A549 (cell line): ENCODE data around the gene CAPN7.

Experiments used
- CTCF ChIP-seq: fragments of >200 bp; sonication (Bioruptor Twin); formaldehyde crosslinking; IDR thresholded peaks from 3 replicates; pipeline ENCODE4 v1.5.1; 2016
- ESRRA ChIP-seq: fragments of 150-350 bp; IDR thresholded peaks from 2 replicates; pipeline ENCODE4 v1.6.1; 2014; ENCODE audit warnings: mild to moderate bottlenecking, low read length, borderline replicate concordance
- HOXA7 ChIP-seq: fragments of 250-450 bp; sonication (Bioruptor Pico); IDR thresholded peaks from 2 replicates; pipeline ENCODE4 v1.5.0; 2020; ENCODE audit warnings: mild to moderate bottlenecking, moderate library complexity
- KDM1A ChIP-seq: fragments of 200-600 bp; sonication (generic); IDR thresholded peaks from 2 replicates; pipeline ENCODE4 v1.6.1; 2016; ENCODE audit warnings: low read depth, mild to moderate bottlenecking
- MYC ChIP-seq: IDR thresholded peaks from 2 replicates; pipeline ENCODE4 v1.6.1; 2012; ENCODE audit warnings: mild to moderate bottlenecking, inconsistent platforms, low read length, improper control_type of control experiment, borderline replicate concordance
- POLR2AphosphoS2 ChIP-seq: conservative IDR thresholded peaks from 2 replicates; pipeline ENCODE4 v1.6.1; 2012; ENCODE audit warnings: low read length, improper control_type of control experiment, inconsistent platforms
- RAD21 ChIP-seq, 2 experiments: fragments of >200 bp in 1 of 2; sonication (Bioruptor Twin) in 1 of 2; formaldehyde crosslinking in 1 of 2; IDR thresholded peaks in 1 of 2; conservative IDR thresholded peaks in 1 of 2; 2 replicates in 1 of 2; 3 replicates in 1 of 2; pipeline ENCODE4 v1.6.1; 2012 to 2018; ENCODE audit warnings: inconsistent platforms in 1 of 2
- REST ChIP-seq: fragments of 200-600 bp; sonication (generic); IDR thresholded peaks from 2 replicates; pipeline ENCODE4 v1.6.1; 2016; ENCODE audit warnings: antibody characterized with exemption, mild to moderate bottlenecking, moderate library complexity
- RNF2 ChIP-seq: fragments of 200-600 bp; sonication (generic); IDR thresholded peaks from 2 replicates; pipeline ENCODE4 v1.6.1; 2016; ENCODE audit warnings: low read depth, mild to moderate bottlenecking, antibody characterized with exemption, moderate library complexity, borderline replicate concordance

GRCh38 chr3:15199493-15200105, 6.4 kb upstream of the CAPN7 start:
- TF ChIP-seq MYC = no peak
- TF ChIP-seq RNF2 = no peak
- TF ChIP-seq ESRRA = no peak
- no peak for TF ChIP-seq POLR2AphosphoS2
- no peak for TF ChIP-seq CTCF
- no peak for TF ChIP-seq HOXA7 (CRISPR knock-in tag)
- no peak for TF ChIP-seq RAD21 (conservative IDR thresholded peaks at IDR 0.05 in 1 of 2, IDR thresholded peaks at IDR 0.05 in 1 of 2)
- no peak for TF ChIP-seq KDM1A
- no peak for TF ChIP-seq REST
